PC-9 (cell line): ENCODE results near the gene TMEM134.

Experiments used
- EZH2 ChIP-seq: fragments of 200-600 bp; sonication (generic); IDR thresholded peaks from 2 replicates; pipeline ENCODE4 v1.8.0; 2017; ENCODE audit warnings: antibody characterized with exemption, low read depth
- TF ChIP-seq, protein P1 (sequence below): fragments of 200-600 bp; sonication (generic); conservative IDR thresholded peaks from 2 replicates; pipeline ENCODE4 v1.6.1; 2017; ENCODE audit warnings: mixed run types, antibody characterized with exemption, mild to moderate bottlenecking, moderate library complexity

DNA sequence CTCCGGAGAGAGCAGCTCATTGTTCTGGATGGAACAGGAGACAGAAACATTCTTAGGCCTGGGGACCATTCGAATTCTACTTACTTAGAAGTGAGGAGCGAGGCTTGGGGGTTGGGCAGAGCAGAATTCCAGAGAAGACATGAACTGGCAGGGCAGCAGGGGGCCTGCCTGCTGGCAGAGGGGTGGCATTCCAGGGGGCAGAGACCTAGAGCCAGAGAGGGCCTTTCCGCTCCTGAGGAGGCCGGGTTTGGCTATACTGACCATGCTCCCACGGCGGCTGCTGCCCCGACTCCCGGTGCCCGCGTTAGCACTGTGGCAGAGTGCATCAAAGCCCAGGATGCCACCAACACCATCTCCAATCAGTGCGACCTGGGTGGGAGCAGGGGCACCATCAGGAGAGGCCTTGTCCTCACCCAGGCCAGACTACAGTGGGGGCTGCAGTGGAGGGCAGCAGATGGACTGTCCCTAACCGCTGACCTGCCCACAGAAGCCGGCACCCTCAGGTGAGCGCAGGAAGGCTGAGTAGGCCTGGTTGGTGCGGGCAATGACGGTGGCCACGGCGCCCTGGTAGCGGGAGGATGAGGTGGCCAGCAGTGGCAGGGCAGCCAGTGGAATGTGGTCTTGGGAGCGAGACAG lies 28.7 kb upstream of the TMEM134 start:
- TF ChIP-seq, protein P1, sequence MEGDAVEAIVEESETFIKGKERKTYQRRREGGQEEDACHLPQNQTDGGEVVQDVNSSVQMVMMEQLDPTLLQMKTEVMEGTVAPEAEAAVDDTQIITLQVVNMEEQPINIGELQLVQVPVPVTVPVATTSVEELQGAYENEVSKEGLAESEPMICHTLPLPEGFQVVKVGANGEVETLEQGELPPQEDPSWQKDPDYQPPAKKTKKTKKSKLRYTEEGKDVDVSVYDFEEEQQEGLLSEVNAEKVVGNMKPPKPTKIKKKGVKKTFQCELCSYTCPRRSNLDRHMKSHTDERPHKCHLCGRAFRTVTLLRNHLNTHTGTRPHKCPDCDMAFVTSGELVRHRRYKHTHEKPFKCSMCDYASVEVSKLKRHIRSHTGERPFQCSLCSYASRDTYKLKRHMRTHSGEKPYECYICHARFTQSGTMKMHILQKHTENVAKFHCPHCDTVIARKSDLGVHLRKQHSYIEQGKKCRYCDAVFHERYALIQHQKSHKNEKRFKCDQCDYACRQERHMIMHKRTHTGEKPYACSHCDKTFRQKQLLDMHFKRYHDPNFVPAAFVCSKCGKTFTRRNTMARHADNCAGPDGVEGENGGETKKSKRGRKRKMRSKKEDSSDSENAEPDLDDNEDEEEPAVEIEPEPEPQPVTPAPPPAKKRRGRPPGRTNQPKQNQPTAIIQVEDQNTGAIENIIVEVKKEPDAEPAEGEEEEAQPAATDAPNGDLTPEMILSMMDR, result no peak
- no peak for TF ChIP-seq EZH2
